Measurements from ENCODE around the gene GPR18.
"Not testable (repeated sequence)": the region's sequence is repeated elsewhere in the genome, so short reads cannot be mapped to it uniquely, and the experiment has no call there.

The GPR18 gene

DNA sequence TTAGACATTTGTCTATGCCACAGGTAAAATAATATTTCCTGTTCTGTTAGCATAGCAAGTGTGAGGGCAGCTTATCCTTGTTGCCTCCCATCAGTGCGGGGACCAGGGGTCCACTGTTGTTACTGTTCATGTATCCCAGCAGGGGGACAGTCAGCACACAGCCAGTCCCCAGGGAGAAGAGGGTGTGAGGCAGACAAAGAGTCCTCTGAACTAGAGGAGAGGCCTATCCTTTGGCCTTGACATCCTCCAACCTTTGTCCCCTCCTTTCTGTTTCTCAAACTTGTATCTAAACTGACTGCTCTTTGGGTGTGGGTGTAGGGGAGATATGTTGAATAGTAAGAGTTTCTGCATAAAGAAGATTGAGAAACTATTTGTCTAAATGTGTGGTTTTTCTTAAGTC lies 2.9 kb upstream of the GPR18 start:
- TF ChIP-seq Cebpa-rat (IDR thresholded peaks at IDR 0.05), result no peak
- Histone ChIP-seq H3K4me3 (no peak overlapping the region), H3K4me1 (peaks cover 97% of the 10 kb centered on the region), H3K27me3 (no peaks in the 10 kb centered on the region), H3K9ac (no peak overlapping the region), H3K27ac (0 out of 2 replicates have a peak overlapping the region, but pooled peaks have one; percentile 44), H3K36me3 (peaks cover 21% of the 10 kb centered on the region), H4K20me1 (peaks cover 33% of the 10 kb centered on the region), H3K4me2 (peak overlapping the region; percentile 73), H3K9me3 (no peaks in the 10 kb centered on the region)

DNA sequence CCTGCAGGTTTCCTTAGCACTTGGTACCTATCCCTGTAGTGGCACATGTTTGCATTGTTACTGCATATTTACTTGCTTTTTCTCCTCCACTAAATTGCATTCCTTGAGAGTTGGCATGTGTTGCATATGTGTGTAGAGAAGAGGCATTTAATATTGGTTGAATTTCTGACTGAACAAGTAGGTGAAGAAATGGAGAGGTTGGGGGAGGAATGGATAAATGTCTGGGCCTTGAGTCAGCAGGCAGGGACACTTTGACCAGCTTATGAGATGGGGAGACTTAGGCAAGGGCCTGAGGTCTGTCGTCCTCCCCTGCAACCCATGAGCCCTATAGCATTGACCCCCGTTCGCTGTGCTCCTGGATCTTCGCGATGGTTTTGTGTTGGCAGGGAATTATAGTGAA lies 2.0 kb upstream of the GPR18 start:
- H3K9ac ChIP-seq, result no peak overlapping the region
- no peaks in the 10 kb centered on the region for H3K27me3 ChIP-seq
- peak overlapping the region; percentile 74 for H3K27ac ChIP-seq
- H4K20me1 ChIP-seq, result peaks cover 25% of the 10 kb centered on the region
- peaks cover 100% of the 10 kb centered on the region for H3K4me1 ChIP-seq
- H3K4me2 ChIP-seq, result peak overlapping the region; percentile 73
- H3K9me3 ChIP-seq, result no peaks in the 10 kb centered on the region
- H3K4me3 ChIP-seq, result no peak overlapping the region
- H3K36me3 ChIP-seq, result peaks cover 25% of the 10 kb centered on the region
- no peak for TF ChIP-seq Cebpa-rat (IDR thresholded peaks at IDR 0.05)

DNA sequence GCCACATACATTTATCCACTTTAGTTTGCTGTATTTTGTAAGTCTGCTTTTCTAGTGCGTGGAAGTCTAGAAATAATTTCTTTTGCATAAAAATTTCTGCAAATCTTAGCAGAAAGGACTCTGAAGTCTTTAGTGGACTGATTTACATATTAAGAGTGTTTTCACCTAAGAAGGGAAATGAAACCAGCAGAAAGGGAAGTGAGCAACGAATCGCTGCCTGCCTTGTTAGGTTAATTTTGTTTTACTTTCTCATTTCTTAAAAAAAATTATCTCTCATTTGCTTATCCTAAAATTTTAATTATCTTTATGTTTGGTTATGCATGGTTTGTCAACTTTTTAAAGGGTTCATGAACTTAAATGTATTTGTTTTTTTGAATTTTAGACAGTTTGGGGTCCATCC lies 767 bp upstream of the GPR18 start:
- Histone ChIP-seq H3K27me3 (no peaks in the 10 kb centered on the region), H3K4me3 (peak overlapping the region; percentile 51; the same call in 1 of the 2 replicates), H4K20me1 (peaks cover 12% of the 10 kb centered on the region), H3K4me1 (peaks cover 100% of the 10 kb centered on the region), H3K27ac (peak overlapping the region; percentile 74), H3K4me2 (peak overlapping the region; percentile 73), H3K9ac (peak overlapping the region; percentile 71; the same call in 1 of the 2 replicates), H3K9me3 (no peaks in the 10 kb centered on the region), H3K36me3 (peaks cover 33% of the 10 kb centered on the region)
- no peak for TF ChIP-seq Cebpa-rat (IDR thresholded peaks at IDR 0.05)

DNA sequence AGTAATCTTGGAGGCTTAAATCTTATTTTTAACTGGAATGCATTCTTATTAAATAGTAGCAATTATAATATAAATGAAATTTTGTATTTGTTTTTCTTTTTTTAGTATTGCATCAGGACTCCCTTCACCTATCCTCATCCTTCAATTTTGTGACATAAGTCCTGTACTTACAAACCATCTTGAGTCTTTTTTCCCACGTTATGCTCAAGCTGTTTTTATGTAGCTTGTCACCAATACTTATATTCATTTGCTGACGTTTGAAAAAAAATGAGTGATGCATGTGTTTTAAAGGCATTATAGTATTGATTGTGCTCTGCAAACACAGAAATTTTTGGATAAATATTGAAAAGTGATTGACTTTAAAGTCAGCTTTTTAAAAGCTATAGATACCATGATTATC lies 888 bp downstream of the GPR18 start:
- Histone ChIP-seq H3K27ac (no peak overlapping the region; the same call in 1 of the 2 replicates), H3K9ac (no peak overlapping the region), H3K27me3 (no peaks in the 10 kb centered on the region), H3K4me2 (peak overlapping the region; percentile 59), H3K36me3 (peaks cover 38% of the 10 kb centered on the region), H3K9me3 (no peaks in the 10 kb centered on the region), H3K4me1 (peaks cover 83% of the 10 kb centered on the region), H3K4me3 (peak overlapping the region; percentile 34; the same call in 1 of the 2 replicates), H4K20me1 (no peaks in the 10 kb centered on the region)
- no peak for TF ChIP-seq Cebpa-rat (IDR thresholded peaks at IDR 0.05)

GRCh38 chr13:99256709-99257108 lies 1.5 kb downstream of the GPR18 start:
- Histone ChIP-seq H3K36me3 (peaks cover 38% of the 10 kb centered on the region), H3K9me3 (no peaks in the 10 kb centered on the region), H3K9ac (no peak overlapping the region), H3K27ac (peak overlapping the region; percentile 39), H3K4me3 (peak overlapping the region; percentile 34; the same call in 1 of the 2 replicates), H4K20me1 (0 out of 2 replicates have a peak, but pooled peaks cover 4% of the 10 kb centered on the region), H3K4me2 (peak overlapping the region; percentile 59), H3K4me1 (peaks cover 77% of the 10 kb centered on the region), H3K27me3 (no peaks in the 10 kb centered on the region)
- no peak for TF ChIP-seq Cebpa-rat (IDR thresholded peaks at IDR 0.05)

DNA sequence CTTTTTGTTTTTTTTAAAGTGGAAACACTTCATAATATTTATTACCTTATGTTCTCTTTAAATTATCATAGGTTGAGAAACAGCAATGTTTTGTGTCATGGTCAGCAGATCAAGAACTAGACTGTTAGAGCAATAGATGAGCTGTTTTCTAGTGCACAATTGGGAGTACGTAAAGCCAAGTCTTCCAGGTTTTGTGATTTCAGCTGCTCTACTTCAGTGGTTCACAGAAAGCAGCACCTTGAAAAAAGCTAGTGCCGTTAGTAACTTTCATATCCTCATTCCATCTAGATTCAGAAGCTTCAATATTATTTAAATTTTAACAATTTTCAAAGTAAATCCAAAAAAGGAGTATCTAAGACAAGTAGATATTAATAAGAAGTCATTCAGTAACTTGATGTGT lies 1.9 kb downstream of the GPR18 start:
- Histone ChIP-seq H3K4me3 (no peak overlapping the region), H3K9me3 (no peaks in the 10 kb centered on the region), H3K36me3 (peaks cover 40% of the 10 kb centered on the region), H3K27me3 (no peaks in the 10 kb centered on the region), H4K20me1 (0 out of 2 replicates have a peak, but pooled peaks cover 6% of the 10 kb centered on the region), H3K4me1 (peaks cover 73% of the 10 kb centered on the region), H3K9ac (no peak overlapping the region), H3K4me2 (peak overlapping the region; percentile 59), H3K27ac (peak overlapping the region; percentile 39; the same call in 1 of the 2 replicates)
- no peak for TF ChIP-seq Cebpa-rat (IDR thresholded peaks at IDR 0.05)

- Histone ChIP-seq H3K4me1 (peaks cover 63% of the 10 kb centered on the region), H3K4me2 (peak overlapping the region; percentile 59; the same call in 1 of the 2 replicates), H3K36me3 (peaks cover 49% of the 10 kb centered on the region), H3K4me3 (no peak overlapping the region), H3K27me3 (no peaks in the 10 kb centered on the region), H3K9me3 (no peaks in the 10 kb centered on the region), H3K9ac (no peak overlapping the region), H4K20me1 (0 out of 2 replicates have a peak, but pooled peaks cover 6% of the 10 kb centered on the region), H3K27ac (peak overlapping the region; percentile 28)
- TF ChIP-seq Cebpa-rat (IDR thresholded peaks at IDR 0.05), result no peak
Measured at GRCh38 chr13:99255271-99255670, 2.9 kb downstream of the GPR18 start.

- H3K9me3 ChIP-seq, result no peaks in the 10 kb centered on the region
- H3K27ac ChIP-seq, result peak overlapping the region; percentile 28; the same call in 1 of the 2 replicates
- H4K20me1 ChIP-seq, result 0 out of 2 replicates have a peak, but pooled peaks cover 6% of the 10 kb centered on the region
- H3K4me3 ChIP-seq, result no peak overlapping the region
- H3K4me2 ChIP-seq, result peak overlapping the region; percentile 59; the same call in 1 of the 2 replicates
- TF ChIP-seq Cebpa-rat (IDR thresholded peaks at IDR 0.05), result no peak
- no peak overlapping the region for H3K9ac ChIP-seq
- H3K4me1 ChIP-seq, result peaks cover 59% of the 10 kb centered on the region
- H3K27me3 ChIP-seq, result no peaks in the 10 kb centered on the region
- peaks cover 49% of the 10 kb centered on the region for H3K36me3 ChIP-seq
Measured at GRCh38 chr13:99254830-99255229, 3.3 kb downstream of the GPR18 start.

GRCh38 chr13:99251921-99252320 lies 6.3 kb downstream of the GPR18 start:
- H3K9me3 ChIP-seq, result peaks cover 12% of the 10 kb centered on the region
- peaks cover 75% of the 10 kb centered on the region for H3K36me3 ChIP-seq
- peaks cover 30% of the 10 kb centered on the region for H3K4me1 ChIP-seq
- H3K9ac ChIP-seq, result no peak overlapping the region
- no peak overlapping the region for H3K27ac ChIP-seq
- no peak overlapping the region for H3K4me3 ChIP-seq
- H4K20me1 ChIP-seq, result 0 out of 2 replicates have a peak, but pooled peaks cover 6% of the 10 kb centered on the region
- H3K4me2 ChIP-seq, result no peak overlapping the region
- no peaks in the 10 kb centered on the region for H3K27me3 ChIP-seq
- TF ChIP-seq Cebpa-rat (IDR thresholded peaks at IDR 0.05), result no peak

DNA sequence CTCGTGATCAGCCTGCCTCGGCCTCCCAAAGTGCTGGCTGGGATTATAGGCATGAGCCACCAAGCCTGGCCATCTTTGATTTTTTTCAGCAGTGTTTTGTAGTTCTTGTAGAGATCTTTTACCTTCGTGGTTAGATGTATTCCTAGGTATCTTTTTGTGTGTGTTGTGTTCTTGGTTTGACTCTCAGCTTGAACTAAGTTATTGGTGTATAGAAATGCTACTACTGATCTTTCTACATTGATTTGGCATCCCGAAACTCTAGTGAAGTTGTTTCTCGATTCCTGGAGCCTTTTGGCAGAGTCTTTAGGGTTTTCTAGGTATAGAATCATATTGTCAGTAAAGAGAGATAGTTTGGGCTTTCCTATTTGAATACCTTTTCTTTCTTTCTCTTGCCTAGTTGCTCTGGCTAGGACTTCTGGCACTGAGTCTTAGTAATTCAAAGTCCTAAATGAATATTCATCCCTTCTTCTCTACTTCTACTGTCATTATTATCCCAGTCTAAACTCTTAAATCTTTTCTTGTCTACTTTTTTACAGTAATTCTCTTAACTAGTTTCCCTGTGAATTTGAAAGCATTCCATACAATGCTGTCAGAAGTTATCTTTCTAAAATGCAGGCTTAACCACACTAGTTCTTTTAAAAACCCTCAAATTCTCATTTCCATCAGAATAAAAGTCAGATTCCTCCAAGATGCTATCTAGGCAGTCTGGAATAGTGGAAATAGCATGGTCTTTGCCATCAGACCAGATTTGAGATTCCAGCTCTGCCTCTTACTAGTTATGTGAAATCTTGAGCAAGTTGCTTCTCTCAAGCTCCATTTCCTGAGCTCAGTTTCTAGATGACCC lies 7.0 kb downstream of the GPR18 start:
- H3K4me1 ChIP-seq, result peaks cover 22% of the 10 kb centered on the region
- H3K27ac ChIP-seq, result no peak overlapping the region
- H3K9me3 ChIP-seq, result peaks cover 12% of the 10 kb centered on the region
- TF ChIP-seq Cebpa-rat (IDR thresholded peaks at IDR 0.05), result no peak
- H3K4me3 ChIP-seq, result no peak overlapping the region
- H3K4me2 ChIP-seq, result no peak overlapping the region
- no peaks in the 10 kb centered on the region for H3K27me3 ChIP-seq
- H3K9ac ChIP-seq, result no peak overlapping the region
- H4K20me1 ChIP-seq, result 0 out of 2 replicates have a peak, but pooled peaks cover 6% of the 10 kb centered on the region
- H3K36me3 ChIP-seq, result peaks cover 82% of the 10 kb centered on the region

GRCh38 chr13:99249606-99250005 lies 8.6 kb downstream of the GPR18 start:
- not testable (repeated sequence) for H3K4me3 ChIP-seq, H3K4me2 ChIP-seq, H3K27me3 ChIP-seq, H3K9ac ChIP-seq, H4K20me1 ChIP-seq, H3K4me1 ChIP-seq, H3K27ac ChIP-seq
- peaks cover 12% of the 10 kb centered on the region for H3K9me3 ChIP-seq
- H3K36me3 ChIP-seq, result peaks cover 82% of the 10 kb centered on the region

- peaks cover 12% of the 10 kb centered on the region for H3K9me3 ChIP-seq
- not testable (repeated sequence) for H3K4me3 ChIP-seq, H3K4me2 ChIP-seq, H4K20me1 ChIP-seq, H3K9ac ChIP-seq, H3K4me1 ChIP-seq, H3K27me3 ChIP-seq, H3K27ac ChIP-seq
- peaks cover 77% of the 10 kb centered on the region for H3K36me3 ChIP-seq
Measured at GRCh38 chr13:99249178-99249577, 9.0 kb downstream of the GPR18 start.
